Epidermal melanocyte (primary cell): Measurements from ENCODE around the gene DDX53.

ENCODE experiments used
- DNase-seq: peaks from one replicate; pipeline ENCODE4 v3.0.0; 2011; ENCODE audit warnings: low spot score; ENCODE audit not compliant: insufficient read length

Gene DDX53

DNA sequence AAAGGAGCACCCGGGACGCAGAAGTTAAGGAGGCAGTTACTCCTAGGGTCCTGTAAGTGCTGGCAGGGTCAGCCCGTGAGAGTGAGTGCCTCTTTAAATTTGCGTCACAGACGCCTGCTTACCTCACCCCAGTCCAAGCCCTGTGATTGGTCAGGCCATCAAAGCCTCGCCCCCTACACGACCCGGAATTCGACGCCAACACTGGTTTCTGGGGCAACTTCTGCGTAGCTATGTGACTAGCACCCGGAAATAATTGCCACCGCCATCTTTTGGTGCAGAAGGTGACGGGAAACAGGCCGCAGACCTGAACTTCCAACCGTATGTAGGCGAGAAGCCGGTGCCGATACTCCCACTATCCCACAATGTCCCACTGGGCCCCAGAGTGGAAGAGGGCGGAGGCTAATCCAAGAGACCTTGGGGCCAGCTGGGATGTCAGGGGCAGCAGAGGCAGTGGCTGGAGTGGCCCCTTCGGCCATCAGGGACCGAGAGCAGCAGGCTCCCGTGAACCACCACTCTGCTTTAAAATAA is at the start of gene DDX53:
Gene DDX53, plus strand, starts transcription at position 265 of the 528 bp plus-strand sequence. Its CDS starts 98 bp downstream, at position 363.
- no peak for DNase-seq

DNA sequence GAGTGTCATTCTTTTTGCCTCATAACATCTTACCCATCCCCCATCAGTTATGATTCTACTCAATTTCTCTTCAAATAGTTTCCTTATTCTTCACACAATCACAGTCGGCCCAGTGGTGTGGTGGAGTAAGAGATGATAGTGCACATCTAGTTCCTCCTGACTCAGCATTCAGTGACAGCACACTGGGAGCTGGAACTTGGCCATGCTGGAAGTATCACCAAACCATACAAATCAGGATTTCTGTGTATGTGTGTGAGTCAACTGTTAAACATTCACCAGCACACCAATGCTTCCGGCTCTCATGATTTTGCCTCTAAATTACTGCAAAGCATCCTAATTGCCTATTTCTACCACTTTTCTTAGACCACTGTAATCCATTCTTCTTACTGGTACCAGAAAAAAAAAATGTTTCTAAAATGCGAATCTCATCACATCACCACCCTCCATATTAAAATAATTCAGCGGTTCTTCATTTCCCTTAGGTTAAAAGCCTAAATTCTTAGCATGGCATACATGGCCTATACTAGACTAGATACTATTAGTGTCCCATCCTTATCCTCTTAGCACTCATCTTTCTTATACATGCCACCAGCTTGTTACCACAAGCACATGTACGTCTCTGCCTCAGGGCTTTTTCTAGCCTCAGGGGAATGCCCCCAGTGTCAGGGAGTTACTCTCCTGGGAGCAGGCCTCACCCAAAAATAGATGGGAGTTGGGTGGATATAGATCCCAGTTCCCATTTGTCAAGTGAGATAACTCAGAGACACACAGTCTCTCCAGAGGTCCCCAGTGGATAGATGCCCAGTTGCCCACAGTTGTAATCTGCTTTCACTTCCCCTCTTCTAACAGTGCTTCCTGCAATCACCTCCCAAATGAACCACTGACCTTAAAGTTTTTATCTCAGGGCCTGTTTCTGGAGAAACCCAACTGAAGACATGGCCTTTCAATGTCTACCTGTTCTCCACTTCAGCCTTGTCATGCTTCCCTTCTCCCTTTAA is 49.2 kb upstream of the DDX53 start:
- DNase-seq = no peak

DNA sequence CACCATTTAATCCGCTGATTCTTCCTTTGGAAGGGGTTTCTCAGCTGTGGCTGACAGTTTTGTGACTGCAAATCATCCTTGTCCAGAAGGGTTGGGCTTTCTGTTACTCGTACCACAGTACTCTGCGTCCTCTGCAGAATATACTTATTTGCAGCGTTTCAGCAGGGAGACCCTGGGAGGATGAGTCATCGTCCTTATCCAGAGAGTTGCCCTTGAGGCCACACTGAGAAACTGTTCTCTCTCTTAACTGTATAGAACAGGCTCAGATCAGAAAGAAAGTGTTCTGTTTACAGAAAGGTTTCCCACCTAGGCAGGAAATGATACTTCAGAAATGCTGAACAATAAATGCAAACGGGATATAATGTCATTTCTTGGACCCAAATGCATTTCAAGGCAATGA is 47.8 kb upstream of the DDX53 start:
- no peak for DNase-seq

DNA sequence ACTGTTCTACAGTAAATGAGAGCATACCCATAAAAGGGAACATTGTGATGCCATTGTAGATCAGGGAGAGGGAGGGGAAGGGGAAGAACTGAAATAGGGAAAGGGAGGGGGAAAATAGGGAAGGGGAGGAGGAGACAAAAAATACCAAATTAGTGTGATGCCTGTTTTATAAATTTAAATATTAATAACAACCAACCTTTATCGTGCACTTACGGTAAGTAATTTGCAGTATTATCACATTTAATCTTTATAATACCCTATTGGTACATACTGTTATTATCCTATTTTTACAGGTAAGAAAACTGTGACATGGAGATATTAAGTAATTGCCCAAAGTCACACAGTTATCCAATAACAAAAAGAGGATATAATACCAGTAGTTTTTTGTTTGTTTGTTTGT is 41.5 kb upstream of the DDX53 start:
- no peak for DNase-seq

DNA sequence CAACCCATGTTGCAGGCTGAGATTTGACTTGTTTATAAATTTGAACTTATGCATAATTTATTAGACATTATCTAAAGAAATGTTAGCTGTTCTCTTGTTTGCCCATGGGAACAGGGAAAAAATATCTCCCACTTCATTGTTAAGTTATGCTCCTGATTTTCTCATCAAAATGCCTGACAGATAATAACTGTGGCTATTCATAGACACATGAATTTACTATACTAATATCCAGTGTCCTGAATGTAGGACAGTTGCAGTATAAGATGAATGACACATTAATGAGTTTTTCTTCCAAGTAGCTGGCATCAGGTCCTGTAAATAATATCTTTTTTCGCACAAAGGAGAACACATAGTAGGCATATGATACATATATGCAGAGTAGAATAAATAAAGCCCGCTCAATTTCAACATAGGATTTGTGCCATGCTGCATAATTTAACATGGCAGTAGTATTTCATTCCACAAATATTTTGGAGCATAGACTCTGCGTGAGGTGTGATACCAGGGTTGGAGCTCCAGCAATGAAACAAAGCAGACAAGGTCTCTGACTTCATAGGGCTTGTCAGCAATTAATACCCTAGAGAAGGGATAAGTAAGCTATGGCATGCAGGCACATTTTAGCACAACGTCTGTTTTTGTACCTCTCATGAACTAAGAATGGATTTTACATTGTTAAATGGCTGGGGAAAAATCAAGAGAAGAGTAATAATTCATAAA is 40.4 kb upstream of the DDX53 start:
- no peak for DNase-seq

DNA sequence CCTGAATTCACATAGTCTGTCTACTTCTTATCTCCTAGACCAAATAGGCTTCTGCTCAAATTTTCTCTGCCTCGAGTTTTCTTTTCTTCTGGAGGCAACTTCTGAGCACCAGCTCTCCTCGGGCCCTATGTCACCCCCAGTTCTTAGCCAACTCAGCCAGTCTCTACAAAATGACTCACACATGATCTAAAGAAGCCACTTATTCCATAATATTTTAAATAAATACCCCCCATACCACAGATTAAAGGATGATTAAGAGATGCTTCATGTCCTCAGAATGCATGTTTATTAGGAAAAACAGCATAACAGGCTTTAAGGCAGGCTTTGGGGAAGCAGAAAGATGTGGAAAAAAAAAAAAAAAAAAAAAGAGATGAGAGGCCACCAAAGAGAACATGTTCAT is 36.6 kb upstream of the DDX53 start:
- DNase-seq = no peak

- DNase-seq = no peak
These were observed 31.3 kb upstream of the DDX53 start for GRCh38 chrX:22968494-22968893.

DNA sequence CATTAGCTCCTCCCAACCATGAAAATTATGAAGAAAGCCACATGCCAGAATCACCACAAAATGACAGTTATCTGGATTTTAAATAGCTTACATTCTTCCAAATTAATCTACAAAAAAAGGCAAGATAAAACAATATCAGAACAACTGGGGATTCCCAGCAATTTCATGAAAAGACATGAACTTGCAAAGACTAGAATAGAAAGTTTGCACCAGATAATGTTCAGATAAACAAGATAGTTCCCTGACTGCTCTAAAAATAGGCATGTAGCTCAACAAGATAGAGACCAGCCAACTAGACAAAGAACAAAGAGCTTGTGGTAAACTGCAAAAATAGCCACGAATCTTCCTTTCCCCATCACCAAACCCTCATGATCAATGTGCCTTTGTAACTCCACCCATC is 30.3 kb upstream of the DDX53 start:
- no peak for DNase-seq

DNA sequence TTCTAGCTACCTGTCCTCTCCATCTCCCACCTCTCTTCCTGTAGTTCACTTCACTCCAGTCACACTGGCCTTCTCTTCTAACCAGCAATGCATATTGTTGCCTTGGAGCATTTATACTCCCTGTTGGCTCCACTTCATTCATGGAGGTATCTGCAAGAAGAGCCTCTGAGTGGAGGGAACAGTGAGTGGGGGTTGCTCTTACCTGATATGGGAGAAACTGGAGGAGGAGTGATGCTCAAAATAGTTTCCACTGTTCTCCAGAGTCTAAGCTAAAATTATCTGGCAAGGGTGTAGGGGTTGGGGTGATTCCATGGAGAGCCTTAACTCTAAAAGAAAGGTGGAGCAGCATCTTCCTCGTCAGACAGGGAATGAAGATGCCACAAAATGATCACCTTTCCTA is 28.9 kb upstream of the DDX53 start:
- DNase-seq = no peak

DNA sequence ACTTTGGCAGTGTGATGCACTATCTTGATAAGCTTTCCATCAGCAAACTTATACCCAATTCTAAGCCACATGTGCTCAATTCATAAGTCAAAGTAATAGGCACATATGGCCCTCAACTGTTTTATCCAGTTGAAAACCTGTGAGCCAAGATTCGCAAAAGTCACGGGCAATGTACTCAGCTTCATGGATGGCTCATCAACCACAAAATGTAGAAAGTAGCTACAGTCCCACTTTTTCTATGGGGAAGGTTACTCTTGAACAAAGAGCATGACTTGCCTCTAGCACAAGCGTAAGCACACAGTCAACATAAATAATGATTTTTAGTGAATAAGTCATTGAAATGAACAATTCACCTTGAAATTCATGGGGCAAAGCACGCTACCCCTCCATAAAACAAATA is 25.1 kb upstream of the DDX53 start:
- DNase-seq = no peak

GRCh38 chrX:22975786-22976185 is 24.0 kb upstream of the DDX53 start:
- no peak for DNase-seq

DNA sequence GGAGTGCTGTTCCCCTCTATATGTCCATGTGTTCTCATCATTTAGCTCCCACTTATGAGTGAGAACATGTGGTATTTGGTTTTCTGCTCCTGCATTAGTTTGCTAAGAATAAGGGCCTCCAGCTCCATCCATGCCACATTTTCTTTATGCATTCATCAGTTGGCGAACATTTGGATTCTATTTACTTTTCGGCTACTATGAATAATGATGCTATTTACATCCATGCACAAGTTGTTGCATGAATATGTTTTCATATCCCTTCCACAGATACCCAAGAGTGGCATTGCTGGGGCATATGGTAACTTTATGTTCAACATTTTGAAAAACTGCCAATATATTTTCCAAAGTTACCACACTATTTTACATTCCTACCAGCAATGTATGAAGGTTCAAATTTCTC is 13.8 kb upstream of the DDX53 start:
- no peak for DNase-seq

GRCh38 chrX:22987452-22987851 is 12.3 kb upstream of the DDX53 start:
- no peak for DNase-seq

DNA sequence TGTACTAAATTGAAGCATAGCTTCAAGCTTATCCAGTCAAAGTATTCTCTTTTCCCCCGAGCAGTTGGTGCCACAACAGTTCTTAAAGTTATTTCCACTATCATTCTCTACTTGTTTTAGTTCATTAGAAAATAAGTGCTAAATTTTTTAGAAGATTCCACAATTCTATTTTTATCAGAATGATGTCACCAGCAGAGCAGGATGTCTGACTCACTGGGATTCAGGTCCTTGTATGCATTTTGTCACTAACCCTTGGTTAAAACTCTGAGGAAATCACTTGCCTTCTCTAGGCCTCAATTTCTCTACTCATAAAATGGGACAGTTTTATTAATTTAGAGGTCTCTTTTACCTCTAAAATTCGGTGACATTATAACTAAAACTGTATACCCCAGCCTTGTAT is 3.4 kb downstream of the DDX53 start:
- DNase-seq = no peak

- DNase-seq = no peak
These were observed 8.8 kb downstream of the DDX53 start for GRCh38 chrX:23008431-23009099.

- no peak for DNase-seq
These were observed 12.4 kb downstream of the DDX53 start for GRCh38 chrX:23012162-23012561.

DNA sequence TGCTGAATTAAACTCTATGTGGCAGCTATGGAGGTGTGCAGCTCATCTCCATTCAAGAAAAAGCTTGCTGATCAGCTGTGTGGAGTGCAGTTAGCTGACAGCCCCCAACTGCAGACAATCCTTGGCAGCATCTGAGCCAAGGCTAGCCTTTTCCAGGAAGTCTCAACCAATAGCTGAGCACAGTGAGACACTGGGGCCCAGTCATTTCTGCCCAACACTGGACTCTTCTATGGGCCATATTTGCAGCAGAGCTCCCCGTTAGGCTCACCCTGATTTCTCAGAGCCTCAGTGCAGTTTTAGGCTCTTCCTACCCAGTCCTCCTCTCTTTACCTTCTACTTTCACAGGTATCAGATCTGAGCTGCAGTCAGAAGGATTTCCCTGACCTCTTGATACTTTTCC is 12.9 kb downstream of the DDX53 start:
- no peak for DNase-seq

GRCh38 chrX:23013366-23013765 is 13.6 kb downstream of the DDX53 start:
- DNase-seq = no peak

- no peak for DNase-seq
These were observed 31.8 kb downstream of the DDX53 start for GRCh38 chrX:23031600-23031999.

DNA sequence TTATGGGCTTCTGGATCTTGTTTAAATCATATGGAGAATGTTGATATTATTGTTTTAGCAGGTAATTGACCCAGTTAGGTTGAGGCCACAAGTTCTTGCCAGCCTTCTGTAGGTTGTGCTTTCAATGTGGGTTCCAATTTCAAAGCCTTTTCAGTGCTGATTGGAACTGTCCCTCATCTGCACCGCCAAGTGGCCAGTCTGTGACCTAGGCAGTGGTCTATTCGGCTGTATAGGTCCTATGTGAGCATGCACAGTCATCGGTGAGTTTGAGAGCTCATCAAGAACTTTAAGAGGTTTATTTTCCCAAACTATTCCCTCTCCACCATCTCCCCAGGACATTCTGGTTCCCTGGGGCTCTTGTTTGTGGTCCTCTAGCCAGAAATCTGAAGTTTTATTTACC is 35.7 kb downstream of the DDX53 start:
- DNase-seq = no peak

DNA sequence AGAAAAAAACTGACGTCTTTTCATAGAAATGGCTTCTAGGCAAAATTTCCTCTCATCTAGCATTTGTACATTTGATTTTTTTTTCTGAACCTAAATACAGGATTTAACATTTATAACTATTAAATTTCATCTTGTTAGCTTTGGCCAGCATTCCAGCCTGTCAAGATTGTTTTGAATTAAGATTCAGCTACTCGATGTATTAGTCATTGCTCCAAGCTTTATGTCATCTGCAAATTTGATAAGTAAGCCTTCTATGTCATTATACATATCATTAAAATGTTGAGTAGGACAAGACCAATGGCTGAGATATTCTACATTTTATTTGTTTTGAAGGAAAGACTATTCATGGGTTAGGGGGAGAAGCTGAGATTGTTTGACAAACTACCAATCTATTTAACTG is 46.7 kb downstream of the DDX53 start:
- DNase-seq = no peak
